ENCODE data around the gene TBXT.

TBXT gene

DNA sequence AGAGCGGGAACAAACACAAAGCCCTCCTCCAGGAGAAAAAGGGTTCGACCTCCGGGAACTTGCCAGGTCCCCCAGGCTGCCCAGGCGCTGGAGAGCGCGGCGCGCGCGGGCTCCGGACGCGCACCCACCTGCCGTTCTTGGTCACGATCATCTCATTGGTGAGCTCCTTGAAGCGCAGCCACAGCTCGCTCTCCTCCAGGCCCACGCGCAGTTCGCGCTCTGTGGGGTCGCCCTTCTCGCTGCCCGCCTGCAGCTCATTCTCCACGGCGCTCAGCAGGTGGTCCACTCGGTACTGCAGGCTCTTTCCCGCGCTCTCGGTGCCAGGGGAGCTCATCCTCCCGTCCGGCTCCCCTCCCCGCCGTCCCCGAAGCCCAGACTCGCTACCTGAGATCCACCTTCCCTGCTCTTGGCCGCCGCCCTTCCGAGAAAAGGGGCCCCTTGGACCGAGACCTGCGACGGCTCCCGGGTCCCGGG is 356 bp downstream of the TBXT start:
- H3K27me3 ChIP-seq (replicated peaks), result peaks cover 78% of the 10 kb centered on the region
- no peaks in the 10 kb centered on the region for H3K36me3 ChIP-seq (replicated peaks)
- H3K27ac ChIP-seq, result no peak overlapping the region
- in situ Hi-C loops (cut with HindIII; ENCODE audit: low pct_ligation_motif_present, low sequenced_read_pairs), result no loop called here
- no peak overlapping the region for H3K4me3 ChIP-seq (ENCODE audit: low read depth, low read length)
- DNase-seq, result no peak
- TF ChIP-seq, protein P1, sequence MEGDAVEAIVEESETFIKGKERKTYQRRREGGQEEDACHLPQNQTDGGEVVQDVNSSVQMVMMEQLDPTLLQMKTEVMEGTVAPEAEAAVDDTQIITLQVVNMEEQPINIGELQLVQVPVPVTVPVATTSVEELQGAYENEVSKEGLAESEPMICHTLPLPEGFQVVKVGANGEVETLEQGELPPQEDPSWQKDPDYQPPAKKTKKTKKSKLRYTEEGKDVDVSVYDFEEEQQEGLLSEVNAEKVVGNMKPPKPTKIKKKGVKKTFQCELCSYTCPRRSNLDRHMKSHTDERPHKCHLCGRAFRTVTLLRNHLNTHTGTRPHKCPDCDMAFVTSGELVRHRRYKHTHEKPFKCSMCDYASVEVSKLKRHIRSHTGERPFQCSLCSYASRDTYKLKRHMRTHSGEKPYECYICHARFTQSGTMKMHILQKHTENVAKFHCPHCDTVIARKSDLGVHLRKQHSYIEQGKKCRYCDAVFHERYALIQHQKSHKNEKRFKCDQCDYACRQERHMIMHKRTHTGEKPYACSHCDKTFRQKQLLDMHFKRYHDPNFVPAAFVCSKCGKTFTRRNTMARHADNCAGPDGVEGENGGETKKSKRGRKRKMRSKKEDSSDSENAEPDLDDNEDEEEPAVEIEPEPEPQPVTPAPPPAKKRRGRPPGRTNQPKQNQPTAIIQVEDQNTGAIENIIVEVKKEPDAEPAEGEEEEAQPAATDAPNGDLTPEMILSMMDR (IDR thresholded peaks at IDR 0.05; ENCODE audit: low read depth, low read length, missing control alignments), result no peak

DNA sequence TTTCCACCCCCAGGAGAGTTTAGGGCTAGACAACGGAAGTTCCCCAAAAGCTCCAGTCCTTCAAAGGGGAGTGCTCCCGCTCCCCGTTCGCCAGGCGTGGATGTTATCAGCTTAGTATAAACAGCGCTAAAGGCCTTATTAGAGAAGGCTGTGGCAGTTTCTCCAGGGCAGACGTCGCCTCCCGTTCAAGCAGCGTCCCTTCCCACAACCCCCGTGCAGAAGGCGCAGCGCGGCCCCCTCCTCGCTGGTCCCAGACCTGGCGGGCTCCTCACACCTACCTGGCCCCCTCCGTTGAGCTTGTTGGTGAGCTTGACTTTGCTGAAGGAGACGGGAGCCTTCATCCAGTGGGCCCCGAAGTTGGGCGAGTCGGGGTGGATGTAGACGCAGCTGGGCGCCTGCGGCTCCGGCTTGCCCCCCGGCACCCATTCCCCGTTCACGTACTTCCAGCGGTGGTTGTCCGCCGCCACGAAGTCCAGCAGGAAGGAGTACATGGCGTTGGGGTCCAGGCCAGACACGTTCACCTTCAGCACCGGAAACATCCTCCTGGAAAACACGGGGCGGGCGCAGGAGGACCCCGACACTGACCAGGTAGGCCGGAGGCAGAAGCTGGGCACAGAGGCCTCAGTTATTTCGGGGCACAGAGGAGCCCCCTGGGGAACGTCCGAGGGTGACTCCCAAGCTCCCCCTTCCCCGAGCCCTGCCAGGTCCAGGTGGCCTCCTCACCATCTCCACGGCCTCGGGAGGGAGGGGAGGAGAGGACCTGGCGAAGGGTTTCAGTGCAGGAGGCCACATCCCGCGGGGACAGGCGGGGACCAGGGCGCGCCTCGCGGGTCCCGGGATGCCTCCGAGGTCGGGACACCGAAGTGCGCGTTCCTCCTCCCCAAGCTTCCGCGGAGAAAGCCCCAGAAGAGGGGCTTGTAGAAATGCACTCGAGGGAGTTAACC is 1.1 kb downstream of the TBXT start:
- DNase-seq, result no peak
- peaks cover 71% of the 10 kb centered on the region for H3K27me3 ChIP-seq (replicated peaks)

DNA sequence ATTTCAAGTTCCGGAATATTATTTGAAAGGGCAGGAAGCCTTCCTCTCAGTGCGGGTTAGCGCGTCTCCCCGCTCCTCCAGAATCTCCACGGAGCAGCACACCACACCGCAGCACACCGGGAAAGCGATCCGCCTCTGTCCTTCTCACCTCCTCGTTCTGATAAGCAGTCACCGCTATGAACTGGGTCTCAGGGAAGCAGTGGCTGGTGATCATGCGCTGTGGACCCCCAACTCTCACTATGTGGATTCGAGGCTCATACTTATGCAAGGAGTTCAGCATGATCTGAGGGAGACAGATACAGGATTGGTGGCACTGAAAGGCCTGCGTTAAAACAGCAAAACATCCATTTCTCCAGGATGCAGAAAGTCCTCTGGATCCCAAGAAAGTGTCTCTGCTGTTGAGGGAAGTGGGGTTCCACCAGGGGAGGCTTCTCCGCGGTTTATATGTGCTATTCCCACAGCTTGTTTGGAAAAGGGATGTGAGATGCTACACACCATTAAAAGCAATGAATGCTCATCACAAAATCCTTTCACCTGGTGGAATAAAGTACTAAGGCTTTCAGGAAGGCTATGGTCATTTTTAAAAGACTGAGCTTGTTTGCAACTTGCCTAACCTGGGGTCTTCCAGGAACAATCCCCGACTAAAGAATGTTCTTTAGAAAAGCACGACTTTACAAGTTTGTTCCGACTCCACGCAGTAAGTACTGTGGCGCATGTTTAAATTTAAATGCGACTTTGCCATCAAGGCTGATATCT is 1.9 kb downstream of the TBXT start:
- TF ChIP-seq, protein P1 (IDR thresholded peaks at IDR 0.05; ENCODE audit: low read depth, low read length, missing control alignments), result no peak
- Histone ChIP-seq H3K36me3 (replicated peaks) (no peaks in the 10 kb centered on the region), H3K27me3 (replicated peaks) (peaks cover 64% of the 10 kb centered on the region), H3K4me3 (ENCODE audit: low read depth, low read length) (no peak overlapping the region), H3K27ac (no peak overlapping the region)
- no peak for DNase-seq
- in situ Hi-C loops (cut with HindIII; ENCODE audit: low pct_ligation_motif_present, low sequenced_read_pairs), result no loop called here

More for the DNA sequence above, 1.1 kb downstream of the TBXT start:
- Histone ChIP-seq H3K4me3 (ENCODE audit: low read depth, low read length) (no peak overlapping the region), H3K27ac (no peak overlapping the region), H3K36me3 (replicated peaks) (no peaks in the 10 kb centered on the region)
- in situ Hi-C loops (cut with HindIII; ENCODE audit: low pct_ligation_motif_present, low sequenced_read_pairs), result no loop called here
- TF ChIP-seq, protein P1 (IDR thresholded peaks at IDR 0.05; ENCODE audit: low read depth, low read length, missing control alignments), result no peak

DNA sequence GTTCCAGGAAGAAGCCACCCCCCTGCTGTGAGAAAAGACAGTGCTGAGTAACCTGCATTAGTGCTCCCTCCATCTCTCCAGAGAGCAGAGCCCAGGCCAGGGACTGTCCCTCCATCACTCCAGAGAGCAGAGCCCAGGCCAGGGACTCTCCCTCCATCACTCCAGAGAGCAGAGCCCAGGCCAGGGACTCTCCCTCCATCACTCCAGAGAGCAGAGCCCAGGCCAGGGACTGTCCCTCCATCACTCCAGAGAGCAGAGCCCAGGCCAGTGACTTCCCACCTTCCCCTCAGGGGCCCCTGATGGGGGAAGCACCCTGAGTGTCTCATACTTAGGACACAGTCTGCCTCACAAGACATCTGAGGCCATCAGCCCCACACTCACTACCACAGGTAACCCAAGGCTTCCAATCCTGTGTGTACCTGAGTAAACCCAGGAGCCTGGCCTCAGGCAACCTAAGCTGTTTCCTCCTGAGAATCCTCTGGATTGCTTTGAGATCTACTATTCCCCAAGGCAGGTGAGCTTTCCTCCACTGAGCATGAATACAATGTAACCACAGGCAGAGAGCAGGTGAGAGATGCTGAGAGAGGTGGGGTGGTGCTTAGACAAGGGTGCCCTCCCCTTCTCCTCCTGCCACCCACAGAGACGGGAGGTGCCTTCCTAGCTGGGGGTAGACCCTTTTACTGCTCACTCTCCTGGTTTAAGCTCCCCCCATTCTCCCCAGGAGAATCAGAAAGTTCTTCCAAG is 4.9 kb downstream of the TBXT start:
- peaks cover 36% of the 10 kb centered on the region for H3K27me3 ChIP-seq (replicated peaks)
- H3K36me3 ChIP-seq (replicated peaks), result no peaks in the 10 kb centered on the region
- DNase-seq, result no peak
- TF ChIP-seq, protein P1 (IDR thresholded peaks at IDR 0.05; ENCODE audit: low read depth, low read length, missing control alignments), result no peak
- in situ Hi-C loops (cut with HindIII; ENCODE audit: low pct_ligation_motif_present, low sequenced_read_pairs), result no loop called here
- H3K27ac ChIP-seq, result no peak overlapping the region
- H3K4me3 ChIP-seq (ENCODE audit: low read depth, low read length), result no peak overlapping the region

DNA sequence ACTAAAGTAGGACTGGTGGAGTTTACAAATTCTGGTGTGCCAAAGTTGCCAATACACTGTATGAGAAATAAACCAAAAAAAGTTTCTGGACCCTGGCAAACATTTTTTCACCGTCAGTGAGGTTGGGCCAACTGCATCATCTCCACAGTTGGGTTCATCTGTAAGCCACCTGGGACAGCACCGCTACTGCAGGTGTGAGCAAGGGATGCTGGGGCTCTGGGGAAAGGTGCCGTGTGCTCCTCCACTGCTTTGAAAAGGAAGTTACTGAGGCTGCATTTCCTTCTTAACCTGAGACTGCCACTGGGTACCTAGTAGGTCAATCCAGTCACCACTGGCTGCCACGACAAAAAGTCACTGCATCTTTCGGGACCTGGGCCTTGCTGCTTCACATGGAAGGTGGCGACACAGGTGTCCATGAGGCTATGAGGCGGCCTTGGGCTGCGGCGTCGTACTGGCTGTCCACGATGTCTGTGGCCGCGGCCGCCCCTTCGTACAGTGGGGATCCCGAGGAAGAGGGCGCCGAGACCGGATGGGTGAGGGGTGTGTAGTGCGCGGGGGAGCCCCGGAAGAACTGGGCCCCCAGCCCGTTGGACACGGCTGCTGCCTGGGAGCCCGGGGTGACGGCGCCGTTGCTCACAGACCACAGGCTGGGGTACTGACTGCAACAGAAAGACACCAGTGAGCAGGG is 9.6 kb downstream of the TBXT start:
- DNase-seq, result no peak
- Histone ChIP-seq H3K36me3 (replicated peaks) (no peaks in the 10 kb centered on the region), H3K27me3 (replicated peaks) (no peaks in the 10 kb centered on the region), H3K27ac (no peak overlapping the region), H3K4me3 (ENCODE audit: low read depth, low read length) (no peak overlapping the region)
- in situ Hi-C loops (cut with HindIII; ENCODE audit: low pct_ligation_motif_present, low sequenced_read_pairs), result no loop called here
- TF ChIP-seq, protein P1 (IDR thresholded peaks at IDR 0.05; ENCODE audit: low read depth, low read length, missing control alignments), result no peak

All from brain microvascular endothelial cell (primary cell).